Sigmoid colon (tissue), 4 donors: ENCODE data around the gene EP400.

ENCODE experiments used
- CTCF ChIP-seq, 4 experiments: fragments of 450-650 bp in 3 of 4; fragments of 200-600 bp in 1 of 4; IDR thresholded peaks; one replicate each; pipeline ENCODE4 v1.5.1; 2016 to 2019; ENCODE audit warnings: antibody characterized with exemption in 4 of 4, mild to moderate bottlenecking in 3 of 4, moderate library complexity in 2 of 4
- EP300 ChIP-seq, 4 donors: sonication (generic); formaldehyde crosslinking; IDR thresholded peaks; one replicate each; pipeline ENCODE4 v1.6.1; 2017; ENCODE audit warnings: antibody characterized with exemption in 4 of 4
- POLR2A ChIP-seq, 2 donors: fragments of 450-650 bp; IDR thresholded peaks; one replicate each; pipeline ENCODE4 v1.6.1; 2016; ENCODE audit warnings: antibody characterized with exemption in 2 of 2, mild to moderate bottlenecking in 2 of 2, moderate library complexity in 2 of 2
- POLR2AphosphoS5 ChIP-seq, 4 donors: sonication (generic); formaldehyde crosslinking; IDR thresholded peaks; one replicate each; pipeline ENCODE4 v1.6.1; 2017; ENCODE audit warnings: antibody characterized with exemption in 4 of 4

GRCh38 chr12:131902332-131903241 is 47.2 kb upstream of the EP400 start:
- TF ChIP-seq CTCF (IDR thresholded peaks at IDR 0.05) (no peak), POLR2A (IDR thresholded peaks at IDR 0.05) (no peak), POLR2AphosphoS5 (IDR thresholded peaks at IDR 0.05) (no peak), EP300 (IDR thresholded peaks at IDR 0.05) (no peak)
